K562 (cell line): ENCODE results near the gene CYP4V2. TPM values are rescaled to one million over a fixed set of nuclear protein-coding genes. Genes with fewer than 3 reads are reported as not detected.

Experiments used
- ATAC-seq: fragments of 200-7000 bp; cut with Tn5 transposase; 3 replicates; pipeline ENCODE4 v1.9.1; 2020; ENCODE audit warnings: moderate library complexity
- BruUV-seq: library from RNA; stranded (reverse); fragments of 400-500 nt; replicated peaks from 2 replicates; lab custom pipeline; 2021; lab: Mats Ljungman, UMichigan
- CTCF ChIA-PET: fragments of 300-600 bp; formaldehyde crosslinking; extraction: SDS; loops from one replicate; lab custom pipeline; 2021; ENCODE audit warnings: low intra/inter-chr PET ratio; lab: Yijun Ruan, JAX
- POLR2A ChIA-PET: fragments of 300-600, 350-650 bp; sonication (Branson Sonifier 250); formaldehyde crosslinking; extraction: SDS; loops from one replicate; lab custom pipeline; 2021; ENCODE audit warnings: antibody characterized with exemption, inconsistent platforms; lab: Yijun Ruan, JAX
- DNase-seq, 4 experiments: peaks; one replicate each; pipeline versions ENCODE4 v3.0.0 to v3.0.0-alpha.2; 2011 to 2018; ENCODE audit warnings: low spot score in 3 of 4, mixed read lengths in 3 of 4; ENCODE audit errors: extremely low read depth in 1 of 4
- FAIRE-seq: peaks from 2 replicates; lab custom pipeline; 2011; peaks lifted over from hg19 to GRCh38; lab: Jason Lieb, UNC
- H2AFZ ChIP-seq: 2 replicates; pipeline ENCODE4 v1.6.0; 2011; ENCODE audit warnings: low read depth, low read length, control low read depth, inconsistent platforms
- H3K27ac ChIP-seq: fragments of 200-600 bp; 3 replicates; pipeline ENCODE4 v1.8.0; 2011; ENCODE audit warnings: low read depth, mild to moderate bottlenecking, control low read depth, inconsistent platforms, low read length, moderate library complexity, mixed read lengths; ENCODE audit errors: extremely low read depth
- H3K27me3 ChIP-seq, 2 experiments: fragments of 300-600 bp in 1 of 2; 2 replicates in 1 of 2; 3 replicates in 1 of 2; pipeline versions ENCODE4 v1.6.0 to v1.8.0; 2011; ENCODE audit warnings: inconsistent platforms in 2 of 2, low read length in 2 of 2, mild to moderate bottlenecking in 1 of 2, mixed read lengths in 1 of 2, moderate library complexity in 1 of 2; ENCODE audit not compliant: control insufficient read depth in 2 of 2, insufficient read depth in 2 of 2
- H3K36me3 ChIP-seq: fragments of 300-600 bp; 3 replicates; pipeline ENCODE4 v1.8.0; 2011; ENCODE audit warnings: mild to moderate bottlenecking, low read length, inconsistent platforms; ENCODE audit not compliant: control insufficient read depth, insufficient read depth
- H3K4me1 ChIP-seq, 2 experiments: fragments of 200-600 bp in 1 of 2; replicated peaks in 1 of 2; 2 replicates in 1 of 2; 3 replicates in 1 of 2; pipeline versions ENCODE4 v1.5.1 to v1.8.0; 2011; ENCODE audit warnings: inconsistent platforms in 2 of 2, low read length in 2 of 2, mild to moderate bottlenecking in 1 of 2, mixed read lengths in 1 of 2, moderate library complexity in 1 of 2; ENCODE audit not compliant: control insufficient read depth in 2 of 2, insufficient read depth in 2 of 2
- H3K4me2 ChIP-seq: 2 replicates; pipeline ENCODE4 v1.6.1; 2011; ENCODE audit warnings: low read length, control low read depth, inconsistent platforms, mixed read lengths; ENCODE audit not compliant: insufficient read depth
- H3K4me3 ChIP-seq: fragments of 200-600 bp; sonication (generic), shearing (Covaris generic); 2 replicates; pipeline ENCODE4 v1.5.1; 2016; ENCODE audit warnings: control low read depth, inconsistent platforms
- H3K79me2 ChIP-seq: fragments of 200-600 bp; 3 replicates; pipeline ENCODE4 v1.8.0; 2011; ENCODE audit warnings: low read length, inconsistent platforms; ENCODE audit not compliant: control insufficient read depth, insufficient read depth
- H3K9ac ChIP-seq, 2 experiments: 2 replicates each; pipeline versions ENCODE4 v1.6.0 to v1.6.1; 2011; ENCODE audit warnings: low read depth in 2 of 2, low read length in 2 of 2, control low read depth in 1 of 2, inconsistent platforms in 1 of 2, mild to moderate bottlenecking in 1 of 2, mixed read lengths in 1 of 2; ENCODE audit not compliant: insufficient read depth in 1 of 2
- H3K9me1 ChIP-seq: one replicate; pipeline ENCODE4 v1.6.0; 2011; ENCODE audit warnings: inconsistent platforms, mild to moderate bottlenecking, low read length, moderate library complexity; ENCODE audit not compliant: control insufficient read depth, insufficient read depth
- H3K9me3 ChIP-seq: replicated peaks from 2 replicates; pipeline ENCODE4 v1.5.1; 2011; ENCODE audit warnings: low read depth, low read length, inconsistent platforms; ENCODE audit not compliant: control insufficient read depth, insufficient read depth
- H4K20me1 ChIP-seq: replicated peaks from 2 replicates; pipeline ENCODE4 v1.6.1; 2011; ENCODE audit warnings: low read length, inconsistent platforms, mixed read lengths; ENCODE audit not compliant: control insufficient read depth, insufficient read depth
- DDX20 ChIP-seq: fragments of 450-650 bp; IDR thresholded peaks from 2 replicates; pipeline ENCODE4 v1.6.1; 2016; ENCODE audit warnings: missing genetic modification characterization, low read depth, mild to moderate bottlenecking, missing compliant biosample characterization, moderate library complexity
- NRF1 ChIP-seq, 2 experiments: fragments of 450-650 bp; IDR thresholded peaks in 1 of 2; conservative IDR thresholded peaks in 1 of 2; 2 replicates each; pipeline ENCODE4 v1.6.1; 2014; ENCODE audit warnings: mild to moderate bottlenecking in 2 of 2
- RBM14 ChIP-seq: fragments of 200-400 bp; formaldehyde crosslinking; IDR thresholded peaks from 2 replicates; pipeline ENCODE4 v1.6.1; 2018; ENCODE audit warnings: low read depth, mild to moderate bottlenecking, low read length, moderate library complexity, borderline replicate concordance; ENCODE audit not compliant: insufficient read depth
- SRSF9 ChIP-seq: fragments of 200-400 bp; formaldehyde crosslinking; IDR thresholded peaks from 2 replicates; pipeline ENCODE4 v1.6.1; 2017; ENCODE audit warnings: low read depth, low read length, borderline replicate concordance
- WGBS: fragments of 100-300 bp; shearing (Covaris generic); methylation state at CpG from one replicate; pipeline ENCODE4 v1.1.6; 2016; ENCODE audit warnings: low coverage, mixed read lengths; ENCODE audit not compliant: insufficient coverage; ENCODE audit errors: missing lambda C conversion rate; 5-methylcytosine and 5-hydroxymethylcytosine counted together
- in situ Hi-C: fragments of 300-500 bp; cut with MboI; formaldehyde crosslinking; loops from 4 replicates; pipeline ENCODE4 v1.15.0; 2018; ENCODE audit warnings: inconsistent platforms, mixed read lengths
- intact Hi-C: fragments of 100-400 bp; cut with micrococcal nuclease; formaldehyde crosslinking; loops from 2 replicates; pipeline ENCODE4 v1.14.2; 2022
- polyA plus RNA-seq, 8 experiments: library from polyadenylated mRNA; depleted of rRNA in 4 of 8; stranded (reverse) in 5 of 8; unstranded in 3 of 8; fragments of >200 nt; fragmentation: Nextera tagmentation in 2 of 8; fragmentation: Illumina TruSeq in 1 of 8; extraction: Ambion mirVana in 2 of 8; extraction: Trizol in 1 of 8; gene quantifications; 2 replicates each; pipeline versions ENCODE4 v1.2.1 to v1.2.3, GENCODE V29; 2011 to 2014; ENCODE audit warnings: inconsistent platforms in 1 of 8, missing spikeins in 1 of 8
- total RNA-seq, 7 experiments: library from RNA; depleted of rRNA in 6 of 7; stranded (reverse); fragments of >200 nt in 6 of 7; fragmentation: Illumina TruSeq in 2 of 7; extraction: Trizol in 2 of 7; gene quantifications; 2 replicates each; pipeline versions ENCODE4 v1.2.1 to v1.2.3, GENCODE V29; 2011 to 2021; ENCODE audit warnings: low replicate concordance in 1 of 7
- TF ChIP-seq, protein P1 (sequence below): fragments of 150-350 bp; conservative IDR thresholded peaks from 2 replicates; pipeline ENCODE4 v1.6.1; 2014; ENCODE audit warnings: low read length
- TF ChIP-seq, protein P2 (sequence below): fragments of 450-650 bp; IDR thresholded peaks from 2 replicates; pipeline ENCODE4 v1.6.1; 2014; ENCODE audit warnings: low read depth, mild to moderate bottlenecking, moderate library complexity, borderline replicate concordance

The CYP4V2 gene
- total and polyA plus RNA-seq, 9 of the 15 experiments (the other 6 are each of a cell fraction or from before 2014, with no cell fraction given): 1.1 to 8.3 (median 3.9) TPM

DNA sequence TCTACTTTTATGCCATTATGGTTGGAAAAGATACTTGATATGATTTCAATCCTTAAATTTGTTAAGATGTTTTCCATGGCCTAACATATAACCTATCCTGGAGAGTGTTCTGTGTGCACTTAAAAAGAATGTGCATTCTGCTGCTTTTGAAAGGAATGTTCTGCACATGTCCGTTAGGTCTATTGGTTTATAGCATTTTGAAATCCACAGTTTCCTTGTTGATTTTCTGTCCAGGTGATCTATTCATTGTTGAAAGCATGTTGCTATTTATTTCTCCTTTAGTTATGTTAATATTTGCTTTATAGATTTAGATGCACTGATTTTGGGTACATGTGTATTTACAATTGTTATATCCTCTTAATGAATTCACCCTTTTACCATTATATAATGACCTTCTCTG is 30.3 kb downstream of the CYP4V2 start:
- Histone ChIP-seq H3K79me2 (no peaks in the 10 kb centered on the region), H3K36me3 (no peaks in the 10 kb centered on the region), H3K27me3 (no peaks in the 10 kb centered on the region), H3K4me3 (no peak overlapping the region), H3K4me2 (no peak overlapping the region), H3K9ac (no peak overlapping the region), H3K27ac (no peak overlapping the region), H4K20me1 (no peaks in the 10 kb centered on the region), H3K9me3 (peaks cover 2% of the 10 kb centered on the region; the same call in 1 of the 2 replicates), H3K9me1 (no peaks in the 10 kb centered on the region), H3K4me1 (no peaks in the 10 kb centered on the region), H2AFZ (no peak overlapping the region)
- intact Hi-C loops (no loop called here), in situ Hi-C loops (no loop called here)
- no peak for DNase-seq
- POLR2A ChIA-PET: no interaction called here
- ATAC-seq: no peak
- WGBS: 4% methylated on average over 1 of the region's 1 CpG
- no peak for TF ChIP-seq SRSF9
- TF ChIP-seq, protein P1, sequence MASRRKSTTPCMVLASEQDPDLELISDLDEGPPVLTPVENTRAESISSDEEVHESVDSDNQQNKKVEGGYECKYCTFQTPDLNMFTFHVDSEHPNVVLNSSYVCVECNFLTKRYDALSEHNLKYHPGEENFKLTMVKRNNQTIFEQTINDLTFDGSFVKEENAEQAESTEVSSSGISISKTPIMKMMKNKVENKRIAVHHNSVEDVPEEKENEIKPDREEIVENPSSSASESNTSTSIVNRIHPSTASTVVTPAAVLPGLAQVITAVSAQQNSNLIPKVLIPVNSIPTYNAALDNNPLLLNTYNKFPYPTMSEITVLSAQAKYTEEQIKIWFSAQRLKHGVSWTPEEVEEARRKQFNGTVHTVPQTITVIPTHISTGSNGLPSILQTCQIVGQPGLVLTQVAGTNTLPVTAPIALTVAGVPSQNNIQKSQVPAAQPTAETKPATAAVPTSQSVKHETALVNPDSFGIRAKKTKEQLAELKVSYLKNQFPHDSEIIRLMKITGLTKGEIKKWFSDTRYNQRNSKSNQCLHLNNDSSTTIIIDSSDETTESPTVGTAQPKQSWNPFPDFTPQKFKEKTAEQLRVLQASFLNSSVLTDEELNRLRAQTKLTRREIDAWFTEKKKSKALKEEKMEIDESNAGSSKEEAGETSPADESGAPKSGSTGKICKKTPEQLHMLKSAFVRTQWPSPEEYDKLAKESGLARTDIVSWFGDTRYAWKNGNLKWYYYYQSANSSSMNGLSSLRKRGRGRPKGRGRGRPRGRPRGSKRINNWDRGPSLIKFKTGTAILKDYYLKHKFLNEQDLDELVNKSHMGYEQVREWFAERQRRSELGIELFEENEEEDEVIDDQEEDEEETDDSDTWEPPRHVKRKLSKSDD: no peak
- FAIRE-seq: no peak
- no TSS peak for BruUV-seq
- CTCF ChIA-PET: no interaction called here

DNA sequence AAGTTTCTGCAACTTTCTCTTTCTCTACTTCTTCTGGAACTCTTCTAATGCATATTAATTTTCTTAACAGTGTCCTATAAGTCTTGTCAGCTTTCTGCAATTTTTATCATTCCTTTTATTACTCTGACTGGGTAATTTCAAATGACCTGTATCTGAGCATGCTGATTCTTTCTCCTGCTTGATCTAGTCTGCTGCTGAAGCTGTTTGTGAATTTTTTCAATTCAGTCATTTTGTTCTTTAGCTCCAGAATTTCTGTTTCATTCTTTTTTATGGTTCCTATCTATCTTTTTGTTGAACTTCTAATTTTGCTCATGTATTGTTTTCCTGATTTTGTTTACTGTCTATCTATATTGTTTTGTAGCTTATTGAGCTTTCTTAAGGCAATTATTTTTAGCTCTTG is 34.5 kb downstream of the CYP4V2 start:
- no peaks in the 10 kb centered on the region for H3K4me1 ChIP-seq
- H3K9me1 ChIP-seq: no peaks in the 10 kb centered on the region
- no peak overlapping the region for H3K9ac ChIP-seq
- no peaks in the 10 kb centered on the region for H3K79me2 ChIP-seq
- intact Hi-C loops: no loop called here
- H3K27ac ChIP-seq: no peak overlapping the region
- H3K27me3 ChIP-seq: no peaks in the 10 kb centered on the region
- TF ChIP-seq RBM14: no peak
- TF ChIP-seq DDX20 (tag): no peak
- no peak for TF ChIP-seq NRF1 (conservative IDR thresholded peaks at IDR 0.05 in 1 of 2, IDR thresholded peaks at IDR 0.05 in 1 of 2)
- TF ChIP-seq, protein P2, sequence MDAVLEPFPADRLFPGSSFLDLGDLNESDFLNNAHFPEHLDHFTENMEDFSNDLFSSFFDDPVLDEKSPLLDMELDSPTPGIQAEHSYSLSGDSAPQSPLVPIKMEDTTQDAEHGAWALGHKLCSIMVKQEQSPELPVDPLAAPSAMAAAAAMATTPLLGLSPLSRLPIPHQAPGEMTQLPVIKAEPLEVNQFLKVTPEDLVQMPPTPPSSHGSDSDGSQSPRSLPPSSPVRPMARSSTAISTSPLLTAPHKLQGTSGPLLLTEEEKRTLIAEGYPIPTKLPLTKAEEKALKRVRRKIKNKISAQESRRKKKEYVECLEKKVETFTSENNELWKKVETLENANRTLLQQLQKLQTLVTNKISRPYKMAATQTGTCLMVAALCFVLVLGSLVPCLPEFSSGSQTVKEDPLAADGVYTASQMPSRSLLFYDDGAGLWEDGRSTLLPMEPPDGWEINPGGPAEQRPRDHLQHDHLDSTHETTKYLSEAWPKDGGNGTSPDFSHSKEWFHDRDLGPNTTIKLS: no peak
- H4K20me1 ChIP-seq: no peaks in the 10 kb centered on the region
- BruUV-seq: no TSS peak
- H3K4me2 ChIP-seq: no peak overlapping the region
- H3K4me3 ChIP-seq: no peak overlapping the region
- no peaks in the 10 kb centered on the region for H3K36me3 ChIP-seq
- H3K9me3 ChIP-seq: peaks cover 2% of the 10 kb centered on the region; the same call in 1 of the 2 replicates
- ATAC-seq (no peak), FAIRE-seq (no peak), DNase-seq (no peak)
- POLR2A ChIA-PET: no interaction called here
- CTCF ChIA-PET: no interaction called here
- in situ Hi-C loops: no loop called here
- no peak overlapping the region for H2AFZ ChIP-seq
